Measurements from ENCODE around the gene LCP2.
A peak's percentile ranks its signal among the peaks of the same experiment; 100 is the strongest.
"Not testable (repeated sequence)": the region's sequence is repeated elsewhere in the genome, so short reads cannot be mapped to it uniquely, and the experiment has no call there.

The LCP2 gene

GRCh38 chr5:170270293-170271069 is 27.1 kb downstream of the LCP2 start:
- DNase-seq, result no peak

- DNase-seq, result no peak
These were observed 28.0 kb downstream of the LCP2 start for GRCh38 chr5:170269579-170269978.

GRCh38 chr5:170268884-170269283 is 28.7 kb downstream of the LCP2 start:
- DNase-seq, result no peak

- no peak for DNase-seq
These were observed 29.4 kb downstream of the LCP2 start for GRCh38 chr5:170268153-170268689.

GRCh38 chr5:170267431-170268152 is 30.0 kb downstream of the LCP2 start:
- DNase-seq, result peak; percentile 28

- DNase-seq, result no peak
These were observed 30.8 kb downstream of the LCP2 start for GRCh38 chr5:170266570-170267381.

GRCh38 chr5:170265522-170265921 is 32.1 kb downstream of the LCP2 start:
- DNase-seq, result no peak

GRCh38 chr5:170263906-170264305 is 33.7 kb downstream of the LCP2 start:
- DNase-seq, result no peak

- DNase-seq, result no peak
These were observed 35.2 kb downstream of the LCP2 start for GRCh38 chr5:170262061-170263045.

- no peak for DNase-seq
These were observed 36.0 kb downstream of the LCP2 start for GRCh38 chr5:170261528-170262043.

- DNase-seq, result no peak
These were observed 40.2 kb downstream of the LCP2 start for GRCh38 chr5:170257370-170257769.

GRCh38 chr5:170256571-170256970 is 41.0 kb downstream of the LCP2 start:
- no peak for DNase-seq

GRCh38 chr5:170254056-170254455 is 43.5 kb downstream of the LCP2 start:
- DNase-seq, result peak; percentile 73

GRCh38 chr5:170252720-170253350 is 44.7 kb downstream of the LCP2 start:
- no peak for DNase-seq

- DNase-seq, result no peak
These were observed 45.5 kb downstream of the LCP2 start for GRCh38 chr5:170252109-170252508.

GRCh38 chr5:170251462-170251861 is 46.1 kb downstream of the LCP2 start:
- no peak for DNase-seq

GRCh38 chr5:170250810-170251317 is 46.7 kb downstream of the LCP2 start:
- DNase-seq, result no peak

GRCh38 chr5:170249355-170249754 is 48.2 kb downstream of the LCP2 start:
- DNase-seq, result no peak

- DNase-seq, result not testable (repeated sequence)
These were observed 48.7 kb downstream of the LCP2 start for GRCh38 chr5:170248931-170249227.

- no peak for DNase-seq
These were observed 49.2 kb downstream of the LCP2 start for GRCh38 chr5:170248172-170248930.
